ENCODE results near the gene CCDC28B.

DNA sequence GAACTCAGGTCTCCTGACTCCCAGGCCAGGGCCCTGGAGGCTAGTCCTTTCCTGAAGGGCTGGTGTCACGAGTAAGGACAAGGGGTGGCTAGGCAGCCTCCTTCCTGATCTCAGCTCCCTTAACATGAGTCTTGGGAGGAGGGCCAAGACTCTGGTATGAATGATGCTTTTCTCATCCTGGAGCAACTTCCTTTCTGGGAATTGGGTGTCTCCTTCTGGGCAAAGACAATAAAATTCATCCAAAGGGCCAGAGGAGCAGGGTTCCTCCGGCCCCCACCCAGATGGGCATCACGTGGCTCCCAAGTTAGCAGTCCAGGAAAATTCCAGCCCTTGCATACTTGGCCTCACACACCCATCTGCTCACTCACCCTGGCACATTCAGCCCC lies 46.5 kb downstream of the CCDC28B start, which contains the start of gene FAM167B:
- no peak for TF ChIP-seq POLR2AphosphoS5 (IDR thresholded peaks at IDR 0.05; ENCODE audit: low read depth, low read length)
- TF ChIP-seq, protein P1, sequence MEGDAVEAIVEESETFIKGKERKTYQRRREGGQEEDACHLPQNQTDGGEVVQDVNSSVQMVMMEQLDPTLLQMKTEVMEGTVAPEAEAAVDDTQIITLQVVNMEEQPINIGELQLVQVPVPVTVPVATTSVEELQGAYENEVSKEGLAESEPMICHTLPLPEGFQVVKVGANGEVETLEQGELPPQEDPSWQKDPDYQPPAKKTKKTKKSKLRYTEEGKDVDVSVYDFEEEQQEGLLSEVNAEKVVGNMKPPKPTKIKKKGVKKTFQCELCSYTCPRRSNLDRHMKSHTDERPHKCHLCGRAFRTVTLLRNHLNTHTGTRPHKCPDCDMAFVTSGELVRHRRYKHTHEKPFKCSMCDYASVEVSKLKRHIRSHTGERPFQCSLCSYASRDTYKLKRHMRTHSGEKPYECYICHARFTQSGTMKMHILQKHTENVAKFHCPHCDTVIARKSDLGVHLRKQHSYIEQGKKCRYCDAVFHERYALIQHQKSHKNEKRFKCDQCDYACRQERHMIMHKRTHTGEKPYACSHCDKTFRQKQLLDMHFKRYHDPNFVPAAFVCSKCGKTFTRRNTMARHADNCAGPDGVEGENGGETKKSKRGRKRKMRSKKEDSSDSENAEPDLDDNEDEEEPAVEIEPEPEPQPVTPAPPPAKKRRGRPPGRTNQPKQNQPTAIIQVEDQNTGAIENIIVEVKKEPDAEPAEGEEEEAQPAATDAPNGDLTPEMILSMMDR (IDR thresholded peaks at IDR 0.05) = no peak
